SH-SY5Y (cell line): ENCODE data around the gene MRGPRX4.

ENCODE experiments used
- GATA2 ChIP-seq: IDR thresholded peaks from 2 replicates; pipeline ENCODE4 v1.6.1; 2011; ENCODE audit warnings: mild to moderate bottlenecking, low read depth, low read length
- GATA3 ChIP-seq: IDR thresholded peaks from 2 replicates; pipeline ENCODE4 v1.6.1; 2011; ENCODE audit warnings: low read depth, mild to moderate bottlenecking, low read length, moderate library complexity

DNA sequence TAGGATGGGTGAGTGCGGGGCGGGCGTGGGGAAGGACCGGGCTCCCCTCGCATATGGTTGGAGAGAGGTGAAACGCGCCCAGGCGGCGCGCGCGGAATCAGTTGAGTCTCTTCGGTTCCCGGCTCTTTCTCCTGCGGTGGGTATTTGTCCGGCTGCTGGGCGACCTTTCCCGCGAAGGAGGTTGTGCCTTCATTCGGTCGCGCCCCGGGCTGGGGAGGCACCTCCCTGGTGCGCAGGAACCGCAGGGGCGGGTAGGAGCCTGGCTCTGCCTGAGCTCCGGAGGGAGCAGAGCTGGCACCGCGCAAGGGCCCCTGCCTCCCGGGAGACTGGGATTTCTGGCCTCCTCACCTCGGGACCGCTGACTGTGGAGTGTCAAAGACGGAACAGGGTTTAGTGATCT lies 36.4 kb downstream of the MRGPRX4 start:
- TF ChIP-seq GATA2 (no peak), GATA3 (no peak)
